GM12873 (cell line): ENCODE results near the gene HIVEP3.

Experiments
- CTCF ChIP-seq: IDR thresholded peaks from 2 replicates; pipeline ENCODE4 v1.5.1; 2012; ENCODE audit warnings: low read depth, mild to moderate bottlenecking, moderate library complexity, low read length, control low read depth; ENCODE audit not compliant: insufficient read depth; ENCODE audit errors: missing control alignments

HIVEP3 gene

DNA sequence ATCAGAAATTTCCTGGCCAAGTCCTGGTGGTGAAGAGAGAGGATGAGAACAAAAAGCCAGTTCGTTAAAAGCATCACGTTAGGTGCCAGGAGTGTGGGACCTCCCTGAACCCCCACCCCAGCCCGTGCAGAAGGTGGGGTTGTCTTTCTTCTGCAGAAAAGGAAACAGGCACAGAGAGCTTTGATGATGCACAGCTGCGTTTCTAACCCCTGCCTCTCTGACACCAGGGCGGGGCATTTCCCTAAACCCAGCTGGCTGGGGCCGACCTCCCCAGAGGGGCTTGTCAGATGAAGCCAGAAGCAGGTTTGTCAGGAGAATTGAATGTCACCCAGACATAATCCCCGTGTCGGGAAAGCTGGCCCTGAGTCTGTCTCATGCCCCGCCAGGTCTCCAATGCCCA, 244.9 kb downstream of the HIVEP3 start:
- no peak for TF ChIP-seq CTCF

DNA sequence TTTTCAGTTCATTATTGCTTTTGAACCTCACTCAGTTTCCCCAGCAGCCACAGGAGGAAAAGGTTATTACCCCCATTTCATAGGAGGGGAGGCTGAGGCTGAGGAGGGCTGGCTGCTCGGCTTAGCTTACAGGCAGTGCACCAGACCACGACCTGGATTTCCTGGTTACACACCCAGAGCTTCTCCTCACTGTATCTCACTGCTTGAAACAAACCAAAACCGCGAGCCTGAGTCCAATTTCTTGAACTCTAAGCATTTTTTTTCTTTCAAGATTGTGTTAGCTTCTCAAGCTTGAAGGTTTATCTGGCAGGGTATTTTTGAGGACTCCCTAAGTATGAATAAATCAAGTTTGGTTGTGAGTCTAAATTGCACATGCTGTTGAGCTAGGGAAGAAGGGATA, 245.3 kb downstream of the HIVEP3 start:
- no peak for TF ChIP-seq CTCF

DNA sequence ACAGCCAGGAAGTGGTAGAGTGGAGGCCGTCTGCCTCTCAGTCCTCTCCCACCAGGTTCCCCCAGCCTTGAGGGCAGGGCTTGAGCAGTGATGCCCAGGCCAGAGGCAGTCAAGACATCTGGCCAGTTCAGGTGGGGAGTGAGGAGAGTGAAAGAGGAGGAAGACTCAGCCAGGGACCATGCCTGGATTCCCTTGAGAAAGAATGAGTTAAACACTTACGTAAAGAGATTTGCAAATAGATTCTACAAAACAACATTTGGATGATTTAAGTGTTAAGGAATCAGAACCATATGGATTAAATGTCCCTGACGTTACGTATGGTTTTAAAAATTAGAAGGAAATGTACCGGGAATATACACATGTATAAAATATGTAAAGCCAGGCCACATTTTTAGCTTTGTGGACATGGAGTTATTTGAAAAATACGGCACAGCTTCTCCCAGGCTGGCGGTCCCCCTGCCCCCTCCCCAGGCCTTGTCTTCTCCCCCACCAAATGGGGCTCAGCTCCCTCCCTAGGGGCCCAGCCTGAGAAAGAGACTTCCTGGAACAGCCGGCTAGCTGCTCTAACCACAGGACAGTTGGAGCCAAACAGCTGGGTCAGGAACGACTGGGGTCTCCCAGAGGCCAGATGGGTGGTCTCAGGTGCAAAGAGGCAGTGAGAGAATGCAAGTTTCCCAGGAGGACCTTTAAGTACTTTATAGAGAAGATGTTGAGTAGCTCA, 245.9 kb downstream of the HIVEP3 start:
- TF ChIP-seq CTCF = no peak

- no peak for TF ChIP-seq CTCF
Observed at GRCh38 chr1:41672173-41672572, 246.5 kb downstream of the HIVEP3 start.

DNA sequence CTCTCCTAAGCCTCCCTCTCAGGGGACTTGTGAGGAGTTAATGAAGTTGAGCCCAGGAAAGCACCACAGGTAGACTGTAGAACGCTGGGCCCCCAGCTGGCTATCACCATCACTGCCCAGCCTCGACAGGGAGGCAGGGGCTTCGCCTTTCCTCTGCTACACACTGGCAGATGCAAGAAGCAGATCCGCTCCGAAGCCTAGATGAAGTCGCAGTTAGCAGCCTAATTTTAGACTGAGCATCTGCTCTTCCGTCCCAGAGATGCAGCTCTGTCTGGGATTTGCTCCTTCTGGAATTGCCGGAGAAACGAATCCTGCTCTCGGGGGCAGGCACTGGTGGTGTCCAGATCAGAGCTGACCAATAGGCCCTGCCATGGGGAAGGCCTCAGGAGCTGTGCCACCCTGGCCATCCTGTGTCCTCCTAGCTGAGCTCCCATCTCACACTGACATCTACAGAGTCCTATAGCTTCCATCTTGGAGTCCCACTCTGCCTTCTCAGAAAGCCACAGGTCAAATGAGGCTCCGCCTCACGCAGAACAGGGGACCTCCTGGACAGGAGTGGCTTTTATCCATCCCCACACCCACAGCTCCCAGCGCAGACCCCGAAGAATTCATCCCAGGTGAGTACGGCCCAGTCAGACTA, 247.5 kb downstream of the HIVEP3 start:
- TF ChIP-seq CTCF = no peak

DNA sequence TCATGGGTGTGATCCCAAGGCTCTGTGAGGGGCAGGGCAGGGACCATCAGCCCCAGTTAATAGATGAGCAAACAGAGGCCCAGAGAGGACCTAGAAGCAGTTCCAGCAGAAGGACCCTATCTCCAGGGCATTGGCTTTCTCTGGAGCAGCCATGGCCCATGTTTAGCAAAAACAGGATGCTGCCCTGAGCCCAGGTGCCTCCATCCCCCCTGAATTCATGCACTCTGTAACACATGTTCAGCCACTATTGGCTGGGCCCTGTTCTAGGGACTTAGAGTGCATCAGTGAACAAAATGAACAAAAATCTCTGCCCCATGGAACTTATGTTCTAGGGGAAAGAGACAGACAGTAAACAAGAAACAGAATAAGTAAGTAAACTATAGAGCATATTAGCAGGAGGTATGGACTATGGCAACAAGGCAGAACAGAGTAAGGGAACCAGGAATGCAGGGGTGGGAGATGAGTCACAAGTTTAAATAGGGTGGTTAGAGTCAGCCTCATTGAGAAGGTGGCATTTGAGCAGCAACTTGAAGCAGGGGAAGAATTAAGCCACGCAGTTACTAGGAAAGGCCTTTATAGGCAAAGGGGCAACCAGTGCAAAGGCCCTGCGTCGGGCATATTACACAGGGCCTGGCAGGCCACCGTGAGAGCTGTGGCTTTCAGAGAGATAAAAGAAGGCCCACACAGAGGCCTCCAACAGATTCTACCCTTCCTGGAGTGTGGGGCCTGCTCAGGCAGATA, 248.3 kb downstream of the HIVEP3 start:
- TF ChIP-seq CTCF = no peak

DNA sequence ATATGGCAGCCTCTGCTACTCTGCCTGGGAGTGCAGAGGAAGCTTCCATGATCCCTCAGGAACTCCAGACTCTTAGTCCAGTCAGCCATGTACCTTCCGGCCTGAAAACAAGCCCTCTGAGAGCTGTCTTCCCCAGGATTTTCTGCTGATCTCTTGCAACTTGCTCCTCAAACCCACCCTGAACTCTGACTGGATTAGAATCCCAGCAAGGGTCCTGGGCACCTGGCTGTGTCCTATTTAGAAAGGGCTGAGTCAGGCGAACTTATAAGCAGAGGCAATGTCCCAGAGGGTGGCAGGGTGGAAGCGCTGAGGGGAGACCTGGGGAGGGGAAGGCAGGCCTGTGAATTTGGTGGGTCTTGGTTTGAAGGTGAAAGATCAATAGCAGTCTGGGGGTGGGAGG, 249.8 kb downstream of the HIVEP3 start:
- TF ChIP-seq CTCF = no peak
